Thymus (tissue), 11 donors: ENCODE data around the gene PCDHGA4. TPM values are rescaled to one million over a fixed set of nuclear protein-coding genes. Genes with fewer than 3 reads are reported as not detected.
"Not testable (repeated sequence)": the region's sequence is repeated elsewhere in the genome, so short reads cannot be mapped to it uniquely, and the experiment has no call there.

Experiments used
- DNase-seq, 9 donors: peaks; one replicate each; pipeline ENCODE4 v3.0.0-alpha.2; 2013; ENCODE audit warnings: low spot score in 9 of 9, low read depth in 6 of 9, missing footprints in 1 of 9
- H3K27ac ChIP-seq, 2 donors: one replicate each; pipeline ENCODE4 v1.5.1; 2013; ENCODE audit warnings: control low read depth in 1 of 2, low read depth in 1 of 2, low read length in 1 of 2, mild to moderate bottlenecking in 1 of 2, moderate library complexity in 1 of 2
- H3K27me3 ChIP-seq, 2 donors: one replicate each; pipeline ENCODE4 v1.5.1; 2013; ENCODE audit warnings: low read length in 1 of 2; ENCODE audit not compliant: control insufficient read depth in 2 of 2, insufficient read depth in 1 of 2
- H3K36me3 ChIP-seq, 2 donors: one replicate each; pipeline ENCODE4 v1.5.1; 2013; ENCODE audit warnings: low read length in 1 of 2, mild to moderate bottlenecking in 1 of 2, moderate library complexity in 1 of 2; ENCODE audit not compliant: control insufficient read depth in 2 of 2, insufficient read depth in 2 of 2
- H3K4me1 ChIP-seq, 2 donors: one replicate each; pipeline ENCODE4 v1.5.1; 2013; ENCODE audit warnings: low read length in 2 of 2; ENCODE audit not compliant: control insufficient read depth in 2 of 2, insufficient read depth in 2 of 2
- H3K4me3 ChIP-seq, 2 donors: one replicate each; pipeline ENCODE4 v1.5.1; 2013; ENCODE audit warnings: low read length in 2 of 2, control low read depth in 1 of 2, mild to moderate bottlenecking in 1 of 2
- H3K9me3 ChIP-seq, 2 donors: one replicate each; pipeline ENCODE4 v1.5.1; 2013; ENCODE audit warnings: low read length in 1 of 2, mild to moderate bottlenecking in 1 of 2; ENCODE audit not compliant: control insufficient read depth in 2 of 2, insufficient read depth in 1 of 2
- whole genome bisulfite sequencing: extraction: QIAGEN DNeasy Blood & Tissue Kit; methylation state at CpG from one replicate; pipeline ENCODE4 v1.1.7; 2013; 5-methylcytosine and 5-hydroxymethylcytosine counted together
- polyA plus RNA-seq: library from polyadenylated mRNA; stranded (reverse); fragments of 200-250 nt; gene quantifications from one replicate; pipeline ENCODE4 v1.2.3, GENCODE V29; 2013
- total RNA-seq: library from RNA; stranded (reverse); fragments of 120-200 nt; gene quantifications from one replicate; pipeline ENCODE4 v1.2.4, GENCODE V29; 2013
- donor health status: healthy.

Gene PCDHGA4
- total and polyA plus RNA-seq, 2 donors = 0.11 to 0.19 TPM

GRCh38 chr5:141389153-141390042 is 34.6 kb downstream of the PCDHGA4 start:
- Histone ChIP-seq H3K27ac (no peak overlapping the region), H3K4me1 (no peaks in the 10 kb centered on the region), H3K4me3 (no peak overlapping the region), H3K36me3 (no peaks in the 10 kb centered on the region), H3K27me3 (peaks cover 0 to 65% of the 10 kb centered on the region in 2 donors), H3K9me3 (peaks cover 9 to 42% of the 10 kb centered on the region in 2 donors)
- no peak for DNase-seq
- 50% methylated on average over 77 of the region's 77 CpGs for WGBS

GRCh38 chr5:141392429-141393198 is 37.8 kb downstream of the PCDHGA4 start, which contains the start of gene PCDHGA8:
Gene PCDHGA8, plus strand, starts transcription at chr5:141392633. Its CDS starts 181 bp downstream, at chr5:141392814.
- H3K4me1 ChIP-seq = no peaks in the 10 kb centered on the region
- whole genome bisulfite sequencing = 35% methylated on average over 38 of the region's 38 CpGs
- H3K9me3 ChIP-seq = peaks cover 11 to 38% of the 10 kb centered on the region in 2 donors
- peaks cover 0 to 68% of the 10 kb centered on the region in 2 donors for H3K27me3 ChIP-seq
- no peak within 1 kb of the TSS for H3K4me3 ChIP-seq
- no peaks in the 10 kb centered on the region for H3K36me3 ChIP-seq
- no peak for DNase-seq
- H3K27ac ChIP-seq = no peak within 1 kb of the TSS

- H3K27me3 ChIP-seq = peaks cover 0 to 69% of the 10 kb centered on the region in 2 donors
- H3K36me3 ChIP-seq = no peaks in the 10 kb centered on the region
- no peak overlapping the region for H3K4me3 ChIP-seq
- H3K9me3 ChIP-seq = peaks cover 11 to 36% of the 10 kb centered on the region in 2 donors
- no peaks in the 10 kb centered on the region for H3K4me1 ChIP-seq
- 45% methylated on average over 21 of the region's 21 CpGs for WGBS
- no peak for DNase-seq
- H3K27ac ChIP-seq = no peak overlapping the region
These were observed 38.4 kb downstream of the PCDHGA4 start for GRCh38 chr5:141393267-141393666.

- Histone ChIP-seq H3K27me3 (peaks cover 0 to 69% of the 10 kb centered on the region in 2 donors), H3K9me3 (peaks cover 13 to 34% of the 10 kb centered on the region in 2 donors)
- H3K36me3 ChIP-seq, DNase-seq, H3K4me3 ChIP-seq, H3K27ac ChIP-seq, H3K4me1 ChIP-seq: not testable (repeated sequence)
- 45% methylated on average over 44 of the region's 53 CpGs for WGBS
These were observed 39.8 kb downstream of the PCDHGA4 start for GRCh38 chr5:141394401-141395187.

GRCh38 chr5:141397756-141398551 is 43.1 kb downstream of the PCDHGA4 start, which contains the start of gene PCDHGB5:
Gene PCDHGB5, plus strand, starts transcription at chr5:141397947. Its CDS starts 181 bp downstream, at chr5:141398128.
- not testable (repeated sequence) for H3K36me3 ChIP-seq, H3K27ac ChIP-seq, H3K4me1 ChIP-seq
- WGBS = 14% methylated on average over 25 of the region's 43 CpGs
- DNase-seq = peak in 1 of 9 donors; percentile 32
- Histone ChIP-seq H3K9me3 (peaks cover 11 to 36% of the 10 kb centered on the region in 2 donors), H3K4me3 (peak within 1 kb of the TSS in 1 of 2 donors; percentile 8), H3K27me3 (peaks cover 2 to 67% of the 10 kb centered on the region in 2 donors)

- Histone ChIP-seq H3K4me1 (no peaks in the 10 kb centered on the region), H3K27me3 (peaks cover 2 to 67% of the 10 kb centered on the region in 2 donors), H3K9me3 (peaks cover 8 to 37% of the 10 kb centered on the region in 2 donors), H3K36me3 (no peaks in the 10 kb centered on the region), H3K27ac (no peak overlapping the region), H3K4me3 (no peak overlapping the region)
- DNase-seq = no peak
- 28% methylated on average over 15 of the region's 15 CpGs for WGBS
These were observed 43.8 kb downstream of the PCDHGA4 start for GRCh38 chr5:141398608-141399007.

GRCh38 chr5:141399555-141400258 is 44.9 kb downstream of the PCDHGA4 start:
- 38% methylated on average over 61 of the region's 61 CpGs for WGBS
- no peaks in the 10 kb centered on the region for H3K36me3 ChIP-seq
- H3K27me3 ChIP-seq = peaks cover 2 to 67% of the 10 kb centered on the region in 2 donors
- H3K27ac ChIP-seq = no peak overlapping the region
- DNase-seq = no peak
- no peaks in the 10 kb centered on the region for H3K4me1 ChIP-seq
- peaks cover 4 to 28% of the 10 kb centered on the region in 2 donors for H3K9me3 ChIP-seq
- no peak overlapping the region for H3K4me3 ChIP-seq
